OCI-LY7 (cell line): ENCODE data around the gene FRMD8. TPM values are rescaled to one million over a fixed set of nuclear protein-coding genes. Genes with fewer than 3 reads are reported as not detected.
A peak's percentile ranks its signal among the peaks of the same experiment; 100 is the strongest.

ENCODE experiments used
- BruUV-seq: library from RNA; stranded (reverse); fragments of 400-500 nt; replicated peaks from 2 replicates; lab custom pipeline; 2021; lab: Mats Ljungman, UMichigan
- CTCF ChIA-PET: fragments of 300-600 bp; sonication (Branson Sonifier 250); formaldehyde crosslinking; loops from one replicate; lab custom pipeline; 2022; ENCODE audit warnings: antibody characterized with exemption; ENCODE audit not compliant: unreplicated experiment; lab: Charles Lee
- POLR2A ChIA-PET: fragments of 300-600 bp; sonication (Branson Sonifier 250); formaldehyde crosslinking; loops from one replicate; lab custom pipeline; 2022; ENCODE audit warnings: antibody characterized with exemption; lab: Charles Lee
- DNase-seq: peaks from one replicate; pipeline ENCODE4 v3.0.0-alpha.2; 2015; ENCODE audit warnings: low spot score
- H2AFZ ChIP-seq: fragments of 200-600 bp; sonication (generic), shearing (Covaris generic); 2 replicates; pipeline ENCODE4 v1.6.1; 2014; ENCODE audit warnings: mild to moderate bottlenecking, antibody characterized with exemption, low read length, moderate library complexity
- H3K27ac ChIP-seq: fragments of 200-600 bp; sonication (generic); 2 replicates; pipeline ENCODE4 v1.5.1; 2014; ENCODE audit warnings: mixed run types, low read depth, mild to moderate bottlenecking, moderate library complexity, low read length, inconsistent platforms; ENCODE audit not compliant: poor library complexity, severe bottlenecking
- H3K36me3 ChIP-seq: fragments of 200-600 bp; sonication (generic); 2 replicates; pipeline ENCODE4 v1.6.1; 2014; ENCODE audit warnings: mild to moderate bottlenecking, antibody characterized with exemption, low read length, moderate library complexity, mixed read lengths; ENCODE audit not compliant: insufficient read depth
- H3K4me1 ChIP-seq: fragments of 200-600 bp; sonication (generic); 2 replicates; pipeline ENCODE4 v1.5.1; 2014; ENCODE audit warnings: mild to moderate bottlenecking, low read length; ENCODE audit not compliant: insufficient read depth, poor library complexity, severe bottlenecking
- H3K4me2 ChIP-seq: fragments of 200-600 bp; sonication (generic); 2 replicates; pipeline ENCODE4 v1.6.1; 2014; ENCODE audit warnings: mild to moderate bottlenecking, low read length
- H3K4me3 ChIP-seq: fragments of 200-600 bp; sonication (generic); 2 replicates; pipeline ENCODE4 v1.5.1; 2014; ENCODE audit warnings: mild to moderate bottlenecking, low read depth, low read length; ENCODE audit not compliant: poor library complexity, severe bottlenecking
- H3K79me2 ChIP-seq: fragments of 200-600 bp; sonication (generic); 2 replicates; pipeline ENCODE4 v1.6.1; 2016; ENCODE audit warnings: low read depth, mild to moderate bottlenecking, low read length, moderate library complexity, mixed read lengths; ENCODE audit not compliant: insufficient read depth
- H3K9me2 ChIP-seq: fragments of 200-600 bp; sonication (generic); 2 replicates; pipeline ENCODE4 v1.6.1; 2016; ENCODE audit warnings: mild to moderate bottlenecking, low read length, mixed read lengths; ENCODE audit not compliant: insufficient read depth
- H3K9me3 ChIP-seq: fragments of 200-600 bp; sonication (generic); 2 replicates; pipeline ENCODE4 v1.6.1; 2014; ENCODE audit warnings: mild to moderate bottlenecking, mixed run types, low read length, mixed read lengths
- H4K20me1 ChIP-seq: fragments of 200-600 bp; sonication (generic); 2 replicates; pipeline ENCODE4 v1.6.1; 2014; ENCODE audit warnings: mild to moderate bottlenecking, antibody characterized with exemption, low read length, moderate library complexity, mixed read lengths; ENCODE audit not compliant: insufficient read depth
- CTCF ChIP-seq: fragments of 200-600 bp; sonication (generic); conservative IDR thresholded peaks from 2 replicates; pipeline ENCODE4 v1.5.1; 2014; ENCODE audit warnings: mild to moderate bottlenecking, antibody characterized with exemption, low read length, moderate library complexity, mixed read lengths
- EZH2phosphoT487 ChIP-seq: fragments of 200-600 bp; sonication (generic); IDR thresholded peaks from 2 replicates; pipeline ENCODE4 v1.6.1; 2018; ENCODE audit warnings: low read depth, borderline replicate concordance, mild to moderate bottlenecking, mixed run types, antibody characterized with exemption, low read length, moderate library complexity, mixed read lengths
- intact Hi-C: fragments of 100-400 bp; cut with micrococcal nuclease; formaldehyde crosslinking; loops from one replicate; pipeline ENCODE4 v1.10.0; 2022; ENCODE audit not compliant: unreplicated experiment
- total RNA-seq, 2 experiments: library from RNA; depleted of rRNA in 1 of 2; stranded (reverse); fragments of >200 nt in 1 of 2; shearing (Covaris generic) in 1 of 2; gene quantifications; 2 replicates each; pipeline ENCODE4 v1.2.3, GENCODE V29; 2014 to 2022

The FRMD8 gene
- total RNA-seq, 2 experiments from 2014 or later = 37.6 to 55.8 TPM

DNA sequence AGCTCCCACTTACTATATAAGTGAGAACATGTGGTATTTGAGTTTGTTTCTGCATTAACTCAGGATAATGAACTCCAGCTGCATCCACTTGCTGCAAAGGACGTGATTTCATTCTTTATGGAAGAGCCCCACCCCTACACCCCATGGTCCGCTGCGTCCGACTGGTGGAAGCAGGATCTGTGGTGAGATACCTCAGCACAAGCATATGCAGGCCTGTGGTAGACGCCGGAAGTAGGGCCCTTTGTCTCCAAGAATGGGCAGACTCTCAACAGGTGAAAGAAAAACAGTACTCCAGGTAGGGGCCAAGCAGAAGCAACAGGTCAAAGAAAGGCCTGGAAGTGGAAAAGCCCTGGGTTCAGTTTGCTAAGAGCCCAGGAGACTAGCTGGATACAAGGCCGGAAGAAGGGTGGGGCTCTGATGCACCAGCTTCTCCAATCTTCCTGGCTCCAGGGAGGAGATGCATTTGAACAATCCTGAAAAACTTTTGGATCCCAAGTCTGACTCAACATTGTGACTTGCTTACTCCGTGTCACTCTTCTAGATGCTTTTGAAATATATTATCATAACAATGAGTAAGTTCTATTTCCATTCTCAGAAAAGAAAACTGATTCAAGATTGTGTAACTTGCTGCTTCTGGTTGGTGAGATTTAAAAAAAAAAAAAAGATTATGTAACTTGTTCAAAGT lies 66.5 kb downstream of the FRMD8 start:
- H3K4me1 ChIP-seq = peaks cover 39% of the 10 kb centered on the region
- no peaks in the 10 kb centered on the region for H3K9me2 ChIP-seq
- BruUV-seq = no TSS peak
- H2AFZ ChIP-seq = no peak overlapping the region
- POLR2A ChIA-PET = no interaction called here
- no peak overlapping the region for H3K4me2 ChIP-seq
- no peaks in the 10 kb centered on the region for H3K36me3 ChIP-seq
- intact Hi-C loops = no loop called here
- no peak for TF ChIP-seq CTCF
- no peak for TF ChIP-seq EZH2phosphoT487
- peaks cover 29% of the 10 kb centered on the region; the same call in 1 of the 2 replicates for H3K79me2 ChIP-seq
- no peak overlapping the region for H3K27ac ChIP-seq
- CTCF ChIA-PET = no interaction called here
- H3K9me3 ChIP-seq = no peaks in the 10 kb centered on the region
- H4K20me1 ChIP-seq = no peaks in the 10 kb centered on the region
- DNase-seq = no peak
- H3K4me3 ChIP-seq = no peak overlapping the region

GRCh38 chr11:65454311-65454695 lies 67.9 kb downstream of the FRMD8 start:
- H3K79me2 ChIP-seq = peaks cover 38% of the 10 kb centered on the region; the same call in 1 of the 2 replicates

More at GRCh38 chr11:65454311-65454695, 67.9 kb downstream of the FRMD8 start:
- TF ChIP-seq CTCF (no peak), EZH2phosphoT487 (no peak)
- CTCF ChIA-PET = no interaction called here
- Histone ChIP-seq H3K27ac (no peak overlapping the region), H3K4me1 (peaks cover 35% of the 10 kb centered on the region), H3K9me3 (no peaks in the 10 kb centered on the region), H3K4me2 (peak overlapping the region; percentile 90), H2AFZ (peak overlapping the region; percentile 35; the same call in 1 of the 2 replicates), H3K4me3 (peak overlapping the region; percentile 78), H3K9me2 (no peaks in the 10 kb centered on the region), H3K36me3 (peaks cover 3% of the 10 kb centered on the region), H4K20me1 (no peaks in the 10 kb centered on the region)
- DNase-seq = no peak
- BruUV-seq = no TSS peak
- intact Hi-C loops = no loop called here
- POLR2A ChIA-PET = no interaction called here
